Heart left ventricle (tissue), 16 donors: ENCODE measurements around the gene MYO7B. TPM values are rescaled to one million over a fixed set of nuclear protein-coding genes. Genes with fewer than 3 reads are reported as not detected.

Source experiments
- ATAC-seq, 4 donors: fragments of 200-7000 bp; cut with Tn5 transposase; one replicate each; pipeline ENCODE4 v1.9.1; 2020 to 2022; ENCODE audit warnings: moderate library complexity in 4 of 4, mild to moderate bottlenecking in 3 of 4, moderate number of reproducible peaks in 1 of 4
- DNase-seq, 5 donors: peaks; one replicate each; pipeline ENCODE4 v3.0.0-alpha.2; 2020
- H3K27ac ChIP-seq, 12 donors: fragments of 200-600 bp; sonication (generic) in 4 of 12; one replicate each; pipeline versions ENCODE4 v1.5.0 to v1.8.0; 2016 to 2022; ENCODE audit warnings: mild to moderate bottlenecking in 2 of 12
- H3K27me3 ChIP-seq, 9 donors: fragments of 200-600 bp; sonication (generic) in 2 of 9; one replicate each; pipeline versions ENCODE4 v1.5.1 to v1.8.0; 2016 to 2022; ENCODE audit warnings: mild to moderate bottlenecking in 3 of 9
- H3K36me3 ChIP-seq, 9 donors: fragments of 200-600 bp; sonication (generic) in 2 of 9; one replicate each; pipeline versions ENCODE4 v1.5.0 to v1.8.0; 2018 to 2022; ENCODE audit warnings: mild to moderate bottlenecking in 2 of 9
- H3K4me1 ChIP-seq, 12 donors: fragments of 200-600 bp; sonication (generic) in 4 of 12; one replicate each; pipeline versions ENCODE4 v1.5.0 to v1.8.0; 2016 to 2022; ENCODE audit warnings: mild to moderate bottlenecking in 3 of 12
- H3K4me3 ChIP-seq, 12 donors: fragments of 200-600 bp; sonication (generic) in 4 of 12; one replicate each; pipeline versions ENCODE4 v1.5.0 to v1.8.0; 2017 to 2022; ENCODE audit warnings: mild to moderate bottlenecking in 9 of 12, moderate library complexity in 4 of 12
- H3K9me3 ChIP-seq, 12 donors: fragments of 200-600 bp; sonication (generic) in 4 of 12; one replicate each; pipeline versions ENCODE4 v1.5.0 to v1.8.0; 2016 to 2022; ENCODE audit warnings: mild to moderate bottlenecking in 1 of 12
- CTCF ChIP-seq, 12 donors: fragments of 200-600 bp; sonication (generic) in 4 of 12; IDR thresholded peaks; one replicate each; pipeline versions ENCODE4 v1.5.0 to v1.8.0; 2018 to 2022; ENCODE audit warnings: antibody characterized with exemption in 12 of 12, mild to moderate bottlenecking in 5 of 12
- POLR2A ChIP-seq, 2 donors: fragments of 450-650 bp; IDR thresholded peaks; one replicate each; pipeline ENCODE4 v1.6.1; 2017; ENCODE audit warnings: antibody characterized with exemption in 2 of 2, mild to moderate bottlenecking in 2 of 2, moderate library complexity in 2 of 2
- WGBS, 4 donors: extraction: QIAGEN DNeasy Blood & Tissue Kit in 2 of 4; methylation state at CpG; one replicate each; pipeline versions ENCODE4 v1.1.5 to v1.1.7; 2013 to 2018; 5-methylcytosine and 5-hydroxymethylcytosine counted together
- intact Hi-C, 10 donors: fragments of 100-400 bp; cut with DNase I; formaldehyde crosslinking; loops; one replicate each; pipeline versions ENCODE4 v1.11.1 to v1.14.2; 2022
- polyA plus RNA-seq, 2 donors: library from polyadenylated mRNA; stranded (reverse); fragments of 200-250 nt; gene quantifications; one replicate each; pipeline ENCODE4 v1.2.3, GENCODE V29; 2013
- total RNA-seq, 9 donors: library from RNA; depleted of rRNA in 2 of 9; stranded (reverse); fragments of >200 nt in 2 of 9; fragmentation: NEBNext Ultra II Directional in 3 of 9; extraction: Animal tissue kit (Norgen Biotek cat#: 25700) in 3 of 9; gene quantifications; one replicate each; pipeline versions ENCODE4 v1.1.0 to v1.2.4, GENCODE V29; 2016 to 2023
- donor health status: ischemic (EF 13 %, LVEDD 7.1; RV severe dilation, severe dysfunction).
- donor health status: healthy with polysubstance abuse.
- donor health status: DM: no; HTN: yes; CAD: no.
- donor health status: DM: no; HTN: no; CAD: no.
- donor health status: ischemic (EF 25% LVEDD 6.9; RV normal size, moderate dysfunction).
- donor health status: ischemic (EF 25% LVEDD 5.7; RV mildly dilated, moderate dysfunction).
- donor health status: healthy.
- donor health status: DM: yes; HTN: yes; CAD: no.
- donor health status: ischemic (EF 35%, LVEDD 5.7; RV mildly dilated, moderate dysfunction).
- donor health status: nonischemic (EF 11% LVEDD 7.7; RV severe dilation, severe dysfunction).
- donor health status: DM: yes; HTN: yes; CAD: no.
- donor health status: PGD.
- donor health status: ischemic (EF 29% LVEDD 5.4; RV normal size, mild dysfunction).
- donor health status: nonischemic (EF 23%, LVEDD 6.1; RV moderate dilation, normal function).

Gene MYO7B
- total and polyA plus RNA-seq, 11 donors = 0.20 to 2.1 (median 0.90) TPM

GRCh38 chr2:127630096-127630863, 94.8 kb downstream of the MYO7B start:
- Histone ChIP-seq H3K9me3 (no peaks in the 10 kb centered on the region), H3K4me1 (peaks cover 22 to 79% (median 46%) of the 10 kb centered on the region in 12 donors), H3K36me3 (no peaks in the 10 kb centered on the region), H3K4me3 (no peak overlapping the region), H3K27ac (peak overlapping the region in 2 of 12 donors; percentile 85 to 92), H3K27me3 (peaks cover 0 to 4% (median 0%) of the 10 kb centered on the region in 9 donors)
- TF ChIP-seq POLR2A (IDR thresholded peaks at IDR 0.05) (no peak), CTCF (IDR thresholded peaks at IDR 0.05) (no peak)
- 60 to 65% (median 63%) methylated on average over 4 to 10 of the region's 10 CpGs for WGBS, 4 donors
- intact Hi-C loops = loop anchor here in 2 of 10 donors (5.0 kb wide), 2 partner anchors 47 to 52 kb away; partner anchors contain the start of gene LIMS2 (in 1 of the 2)
- ATAC-seq (peak in 1 of 4 donors; percentile 1), DNase-seq (peak in 4 of 5 donors; percentile 18 to 60 (median 42))

GRCh38 chr2:127630864-127631540, 95.5 kb downstream of the MYO7B start:
- intact Hi-C loops = loop anchor here in 2 of 10 donors (5.0 kb wide), 2 partner anchors 46 to 51 kb away; partner anchors contain the start of gene LIMS2 (in 1 of the 2)
- Histone ChIP-seq H3K9me3 (no peaks in the 10 kb centered on the region), H3K4me1 (peaks cover 22 to 85% (median 51%) of the 10 kb centered on the region in 12 donors), H3K4me3 (no peak overlapping the region), H3K27me3 (peaks cover 0 to 2% (median 0%) of the 10 kb centered on the region in 9 donors), H3K36me3 (no peaks in the 10 kb centered on the region), H3K27ac (peak overlapping the region in 11 of 12 donors; percentile 9 to 92 (median 74))
- no peak for TF ChIP-seq CTCF (IDR thresholded peaks at IDR 0.05)
- no peak for TF ChIP-seq POLR2A (IDR thresholded peaks at IDR 0.05)
- WGBS, 4 donors = 62 to 70% (median 68%) methylated on average over 20 to 25 of the region's 25 CpGs
- ATAC-seq (peak in 3 of 4 donors; percentile 0 to 11 (median 5)), DNase-seq (peak in 2 of 5 donors; percentile 17 to 59)

- Histone ChIP-seq H3K36me3 (no peaks in the 10 kb centered on the region), H3K27me3 (no peaks in the 10 kb centered on the region), H3K9me3 (no peaks in the 10 kb centered on the region), H3K4me1 (peaks cover 22 to 87% (median 56%) of the 10 kb centered on the region in 12 donors), H3K27ac (peak overlapping the region in 11 of 12 donors; percentile 13 to 92 (median 74)), H3K4me3 (no peak overlapping the region)
- WGBS, 4 donors = 48 to 51% (median 50%) methylated on average over 13 to 16 of the region's 16 CpGs
- DNase-seq (peak; percentile 23 to 73 (median 56)), ATAC-seq (peak; percentile 17 to 42 (median 18))
- TF ChIP-seq CTCF (IDR thresholded peaks at IDR 0.05) (no peak), POLR2A (IDR thresholded peaks at IDR 0.05) (no peak)
- intact Hi-C loops = loop anchor here in 2 of 10 donors (5.0 kb wide), 2 partner anchors 46 to 51 kb away; partner anchors contain the start of gene LIMS2 (in 1 of the 2)
These were observed 96.1 kb downstream of the MYO7B start for GRCh38 chr2:127631541-127631996.
